ENCODE results near the gene MTNR1A.

Gene MTNR1A

DNA sequence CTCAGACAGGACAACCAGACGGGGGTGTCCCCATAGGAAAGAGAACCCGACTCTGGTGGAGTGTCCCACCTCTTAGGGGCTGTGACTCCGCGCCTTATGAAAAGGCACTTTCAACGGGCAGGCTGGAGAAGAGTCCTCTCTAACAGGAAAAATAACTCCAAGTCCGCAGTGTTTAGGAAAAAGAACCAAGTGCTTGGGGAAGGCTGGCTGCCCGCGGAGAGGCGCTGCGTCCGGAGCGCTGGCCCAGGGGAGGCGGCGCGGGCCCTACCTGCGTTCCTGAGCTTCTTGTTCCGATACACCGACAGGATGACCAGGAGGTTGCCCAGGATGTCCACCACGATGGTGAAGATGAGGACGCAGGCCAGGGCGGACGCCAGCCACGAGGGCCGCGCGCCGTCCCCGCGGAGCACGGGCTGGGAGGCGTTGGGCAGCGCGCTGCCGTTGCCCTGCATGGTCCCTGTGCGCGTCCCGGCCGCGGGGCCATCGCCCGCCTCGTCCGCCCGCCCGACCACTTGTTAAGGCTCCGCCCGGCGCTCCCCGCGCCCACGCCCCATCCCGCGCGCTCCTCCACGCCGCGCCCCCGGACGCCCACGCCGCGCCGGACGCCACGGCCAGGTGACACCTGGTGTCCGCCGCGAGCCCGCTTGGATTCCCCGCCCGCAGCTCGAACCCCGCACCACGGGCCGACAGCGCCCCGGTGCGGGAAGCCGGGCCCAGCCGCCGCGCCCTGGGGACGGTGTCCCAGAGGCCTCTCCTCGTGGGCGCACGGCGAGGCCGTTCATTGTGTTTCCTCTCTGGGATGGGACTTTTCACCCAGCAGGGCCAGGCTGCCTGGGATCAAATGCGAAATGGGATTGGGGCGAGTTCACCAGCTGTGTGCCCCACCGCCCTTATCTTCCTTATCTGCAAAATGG is at the start of gene MTNR1A:
Gene MTNR1A (minus strand): TSS at position 654 of the 914 bp plus-strand sequence. CDS start 202 bp downstream, at position 452.
- DNase-seq (ENCODE audit: low spot score) = peak; percentile 14

DNA sequence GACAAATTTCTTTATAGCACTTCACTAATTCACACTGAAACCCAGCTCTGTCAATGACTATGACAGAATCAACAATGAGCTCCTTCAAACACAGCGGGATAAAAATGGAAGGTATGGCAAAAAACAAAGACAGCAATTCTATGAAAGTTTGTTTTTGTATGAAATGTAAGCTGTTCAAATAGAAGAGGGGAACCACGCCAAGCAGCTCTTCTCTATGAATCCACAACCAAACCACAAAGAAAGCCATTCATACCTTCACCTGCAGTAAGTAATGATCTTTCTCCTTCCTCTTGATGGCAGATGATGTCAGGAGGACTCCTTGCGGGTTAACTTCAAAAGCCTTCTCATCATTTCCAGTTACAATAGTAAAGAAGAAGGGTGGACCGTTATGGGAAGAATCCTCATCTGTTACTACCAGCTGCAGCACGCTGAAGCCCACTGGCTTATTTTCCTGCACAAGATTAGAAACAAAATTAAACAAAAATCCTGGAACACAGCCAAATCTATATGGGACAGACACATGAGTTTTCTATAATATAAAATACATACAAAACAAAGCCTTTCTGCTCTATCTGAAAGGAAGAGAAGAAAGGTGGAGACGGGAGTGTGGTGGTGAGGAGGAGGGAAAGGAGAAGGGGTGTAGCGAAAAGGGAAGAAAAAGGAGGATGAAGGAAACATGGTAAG is 48.9 kb upstream of the MTNR1A start:
- DNase-seq (ENCODE audit: low spot score) = no peak

DNA sequence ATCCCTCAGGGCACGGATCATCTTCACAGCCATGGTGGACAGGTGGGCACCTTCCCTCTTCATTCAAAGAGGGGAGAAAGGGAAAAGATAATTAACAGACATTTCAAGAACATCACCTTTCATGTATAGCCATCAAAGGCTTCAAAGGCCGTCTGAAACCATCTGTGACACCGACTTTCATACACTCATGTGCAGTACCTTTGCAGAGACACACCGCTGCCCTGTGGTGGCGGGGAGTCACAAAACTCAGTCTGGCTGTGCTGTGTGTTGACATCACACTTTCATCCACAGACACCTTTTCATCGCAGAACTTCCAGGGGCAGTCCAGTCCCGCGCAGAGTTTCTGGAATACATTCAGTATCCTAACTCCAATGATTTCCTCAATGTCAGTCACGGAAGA is 47.6 kb upstream of the MTNR1A start:
- no peak for DNase-seq (ENCODE audit: low spot score)

DNA sequence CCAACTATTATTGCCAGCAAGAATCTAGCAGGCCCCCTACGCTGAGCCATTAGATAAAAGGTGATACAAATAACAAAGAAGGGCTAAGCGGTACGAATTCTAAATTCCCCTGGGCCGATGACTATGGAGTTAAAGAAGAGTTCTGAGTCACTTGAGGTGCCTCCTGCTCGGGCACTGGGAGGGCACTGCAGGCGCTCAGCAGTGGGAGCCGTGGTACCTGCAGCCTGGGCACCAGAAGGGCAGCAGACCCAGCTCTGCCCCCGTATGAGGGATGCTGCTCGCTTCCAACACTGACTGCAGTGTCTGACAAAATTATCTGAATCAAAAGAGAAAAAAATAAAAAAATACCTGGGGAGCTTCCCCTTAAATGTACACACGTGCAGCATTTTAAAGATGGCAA is 44.1 kb upstream of the MTNR1A start:
- DNase-seq (ENCODE audit: low spot score) = no peak

DNA sequence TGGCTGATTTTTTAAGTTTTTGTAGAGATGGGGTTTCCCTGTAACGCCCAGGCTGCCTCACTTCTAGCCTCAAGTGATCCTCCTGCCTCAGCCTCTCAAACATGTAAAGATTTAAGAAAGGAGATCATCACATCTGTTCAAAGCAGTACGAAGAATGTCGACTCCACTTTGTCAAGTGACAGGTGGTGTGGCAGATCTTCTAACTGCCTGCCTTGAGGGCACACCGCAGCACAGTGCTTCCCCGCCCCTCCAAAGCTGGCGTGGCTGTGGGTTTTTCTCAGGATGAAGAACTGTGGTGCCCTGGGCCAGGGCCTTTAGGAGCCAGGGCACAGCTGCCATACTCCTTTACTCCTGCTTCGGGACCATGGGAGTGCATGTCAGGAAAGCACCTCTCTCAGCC is 43.3 kb upstream of the MTNR1A start:
- no peak for DNase-seq (ENCODE audit: low spot score)

DNA sequence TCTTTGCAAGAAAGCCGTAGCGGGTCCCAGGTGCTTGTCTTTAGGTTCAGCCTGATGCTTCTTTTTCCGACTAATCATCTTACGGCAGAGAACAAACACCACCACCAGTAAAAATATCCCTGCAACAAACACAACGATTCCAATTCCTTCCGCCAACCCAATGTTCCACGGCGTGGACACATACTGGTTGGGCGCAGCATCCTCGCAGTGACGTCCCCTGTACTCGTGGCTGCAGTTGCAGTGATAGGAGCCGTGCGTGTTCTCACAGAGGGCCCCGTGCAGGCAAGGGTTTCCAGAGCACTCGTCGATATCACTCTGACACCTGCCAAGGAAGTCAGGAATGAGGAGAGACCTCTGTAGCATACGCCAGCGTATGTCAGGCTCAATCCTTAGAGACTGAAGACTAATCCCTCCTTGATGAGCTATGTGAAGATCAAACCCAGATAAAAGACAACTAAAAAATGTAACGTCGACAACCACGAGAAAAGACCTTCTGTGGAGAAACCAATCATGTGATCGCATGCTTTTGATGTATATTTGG is 41.6 kb upstream of the MTNR1A start:
- no peak for DNase-seq (ENCODE audit: low spot score)

DNA sequence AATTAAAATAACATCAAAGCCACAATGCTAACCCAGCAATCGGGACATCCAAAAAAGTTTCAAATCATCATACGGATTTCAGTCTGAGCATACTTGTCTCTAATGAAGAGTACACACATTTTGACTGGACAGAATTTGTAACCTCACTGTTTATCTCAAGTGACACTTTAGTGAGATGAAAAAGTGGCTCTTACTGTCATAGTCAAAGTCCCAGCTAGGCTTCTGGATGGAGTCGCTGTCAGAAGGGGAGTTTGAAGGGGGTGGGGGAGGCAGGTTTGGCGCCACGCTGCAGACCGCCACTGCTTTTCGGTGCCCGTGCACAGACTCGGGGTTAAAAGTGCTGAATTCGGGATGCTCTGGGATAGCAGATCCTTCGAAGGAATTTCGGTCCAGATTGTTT is 41.0 kb upstream of the MTNR1A start:
- DNase-seq (ENCODE audit: low spot score) = no peak

DNA sequence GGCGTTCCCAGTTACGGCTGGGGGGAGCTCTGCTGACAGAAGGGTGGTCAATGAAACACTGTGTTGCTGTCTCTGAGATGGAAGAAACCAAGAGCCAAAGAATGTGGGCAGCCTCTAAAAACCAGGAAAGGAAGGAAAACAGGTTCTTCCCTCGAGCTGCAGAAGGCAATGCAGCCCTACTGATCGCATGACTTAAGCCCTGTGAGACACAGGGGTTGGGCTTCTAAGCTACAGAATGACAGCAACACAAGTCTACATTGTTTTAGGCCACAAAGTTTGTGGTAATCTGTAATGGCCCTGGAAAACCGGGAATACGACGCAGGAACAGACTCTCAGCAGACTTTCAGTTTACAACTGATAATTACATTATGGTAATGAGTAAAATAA is 38.2 kb upstream of the MTNR1A start:
- DNase-seq (ENCODE audit: low spot score) = no peak

DNA sequence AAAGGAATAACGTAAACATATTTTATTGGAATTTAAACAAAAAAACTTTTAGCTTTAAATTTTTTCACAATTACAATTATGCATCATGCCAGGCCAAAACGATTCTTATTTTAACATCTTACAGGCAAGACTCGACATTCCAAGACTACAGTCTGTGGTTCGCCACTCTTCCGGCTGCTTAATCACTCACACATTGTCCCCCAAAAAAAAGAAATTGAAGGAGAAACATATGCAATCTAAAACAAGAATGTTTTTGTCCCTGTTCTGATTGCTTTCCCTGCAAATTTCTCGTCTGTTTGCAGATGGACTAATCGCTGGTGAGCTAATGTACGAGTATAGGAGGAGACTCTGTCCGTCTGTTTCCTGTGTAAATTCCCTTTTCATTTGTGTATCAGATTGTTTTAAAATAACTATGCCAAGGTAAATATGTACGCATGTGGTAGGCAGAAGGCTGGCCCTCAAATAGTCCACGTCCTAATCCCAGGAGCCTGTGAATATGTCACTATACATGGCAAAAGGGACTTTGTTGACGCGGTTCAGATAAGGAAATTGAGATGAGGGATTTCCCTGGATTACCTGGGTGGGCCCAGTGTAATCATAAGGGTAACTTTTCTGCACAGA is 37.7 kb upstream of the MTNR1A start:
- no peak for DNase-seq (ENCODE audit: low spot score)

DNA sequence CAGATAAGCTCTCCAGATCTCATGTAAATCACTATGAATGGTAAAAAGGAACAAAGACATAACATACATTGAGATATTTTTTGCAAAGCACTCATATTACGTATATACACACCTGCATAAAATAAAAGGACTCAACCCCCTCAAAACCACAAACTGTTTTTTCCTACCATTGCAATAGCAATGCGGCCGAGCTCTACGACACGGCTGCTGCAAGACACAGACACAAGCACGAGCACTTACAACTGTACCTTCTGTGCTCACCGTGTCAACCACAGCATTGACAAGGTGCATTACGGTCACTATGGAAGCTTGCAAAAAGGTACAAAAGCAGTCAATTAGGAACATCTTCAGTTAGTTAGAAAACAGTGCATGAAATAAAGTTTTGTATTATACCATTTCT is 37.1 kb upstream of the MTNR1A start:
- no peak for DNase-seq (ENCODE audit: low spot score)

DNA sequence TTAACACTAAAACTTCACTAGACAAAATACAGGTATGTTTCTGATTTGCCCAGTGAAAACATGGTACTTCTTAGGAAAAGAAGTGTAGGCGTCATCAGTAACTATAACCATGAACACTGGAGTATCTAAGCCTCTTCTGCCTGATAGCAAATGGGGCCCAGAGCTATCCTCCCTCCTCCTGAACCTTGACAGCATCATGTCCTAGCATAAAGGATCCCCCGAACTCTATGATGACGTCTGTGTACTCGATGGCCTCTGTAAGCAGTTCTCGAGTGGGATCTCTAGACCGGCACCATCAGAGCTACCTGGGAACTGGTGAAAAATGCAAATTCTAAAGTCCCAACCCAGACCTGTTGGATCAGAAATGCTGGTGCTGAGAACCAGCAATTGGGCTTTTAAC is 36.3 kb upstream of the MTNR1A start:
- no peak for DNase-seq (ENCODE audit: low spot score)

DNA sequence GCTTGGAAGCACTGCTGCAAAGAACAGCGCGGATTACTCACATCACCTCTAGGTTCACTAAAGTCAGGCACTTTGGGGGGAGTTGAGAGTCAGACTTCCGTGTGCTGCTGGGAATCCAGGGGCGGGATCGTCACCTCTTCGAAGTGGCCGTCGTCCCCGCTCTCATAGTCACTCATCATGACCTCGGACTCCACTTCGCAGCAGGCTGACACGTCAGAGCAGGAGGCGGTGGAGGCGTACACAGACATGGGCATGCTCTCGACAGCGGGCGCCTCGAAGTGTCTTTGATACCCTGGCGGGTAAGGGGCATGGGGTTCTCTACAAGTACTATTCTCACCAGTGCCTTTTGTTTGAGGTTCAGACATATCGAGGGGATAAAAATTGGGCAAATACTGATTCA is 33.1 kb upstream of the MTNR1A start:
- no peak for DNase-seq (ENCODE audit: low spot score)

DNA sequence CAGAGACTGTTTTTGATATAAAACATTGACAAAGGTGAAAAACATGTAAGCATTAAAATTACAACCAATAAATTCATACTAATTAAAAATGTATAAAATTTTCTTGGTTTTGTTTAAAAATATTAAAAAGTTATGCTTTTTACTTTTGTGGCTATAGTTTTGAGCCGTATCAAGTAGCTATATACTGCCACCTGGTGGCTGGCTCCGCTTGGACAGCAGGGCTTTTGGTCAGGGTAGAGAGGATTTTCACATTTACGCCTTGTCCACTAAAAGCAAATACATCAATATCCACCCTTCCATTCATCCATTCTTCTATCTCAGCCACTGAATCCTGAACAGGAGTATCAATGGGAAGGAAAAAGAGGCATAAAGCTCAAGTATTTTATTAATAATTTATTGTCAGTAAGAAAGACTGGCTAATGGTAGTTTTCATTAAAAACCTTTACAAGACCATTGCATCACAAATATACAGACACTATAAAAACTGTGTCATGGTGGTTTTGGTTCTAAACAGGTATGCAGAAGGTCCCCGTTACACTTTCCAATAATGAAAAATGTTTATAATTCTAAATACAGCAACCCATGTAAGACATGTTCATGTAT is 32.1 kb upstream of the MTNR1A start:
- no peak for DNase-seq (ENCODE audit: low spot score)

DNA sequence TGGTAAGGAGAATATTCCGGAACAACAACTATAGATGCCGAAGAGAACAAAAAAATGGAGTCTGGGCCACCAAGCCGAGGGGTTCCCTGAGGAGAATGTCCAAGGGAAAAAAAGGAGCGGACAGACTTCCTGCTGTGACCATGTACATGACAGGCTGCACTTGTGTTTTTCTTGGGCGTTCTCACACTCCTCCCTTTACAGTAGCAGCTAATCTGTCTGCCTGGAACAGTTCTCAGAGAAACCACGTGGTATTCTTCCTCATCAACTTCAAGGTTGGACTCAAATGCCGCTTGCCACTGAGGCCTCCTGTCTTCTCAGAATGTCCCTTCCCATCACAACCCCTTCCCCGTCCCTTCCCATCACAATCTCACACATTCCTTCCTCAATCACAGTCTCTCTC is 30.8 kb upstream of the MTNR1A start:
- no peak for DNase-seq (ENCODE audit: low spot score)

DNA sequence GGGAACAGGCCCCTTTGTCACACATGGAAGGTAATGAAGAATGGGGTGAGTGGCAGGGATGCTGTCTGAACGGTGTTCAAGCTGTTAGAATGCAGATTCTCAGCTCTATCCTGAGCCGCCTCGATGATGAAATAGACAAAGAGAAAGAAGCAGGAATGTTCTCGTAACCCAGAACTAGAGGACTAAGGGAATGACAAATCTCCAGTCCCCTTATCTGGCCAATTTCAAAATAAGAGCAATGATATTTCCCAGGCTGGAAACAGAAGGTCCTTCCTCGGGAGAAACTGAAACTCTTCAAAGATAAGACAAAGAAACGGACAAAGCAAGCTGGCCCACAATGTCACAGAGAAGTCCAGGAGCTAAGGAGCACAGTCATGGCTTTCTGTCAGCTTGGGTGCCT is 29.5 kb upstream of the MTNR1A start:
- no peak for DNase-seq (ENCODE audit: low spot score)

DNA sequence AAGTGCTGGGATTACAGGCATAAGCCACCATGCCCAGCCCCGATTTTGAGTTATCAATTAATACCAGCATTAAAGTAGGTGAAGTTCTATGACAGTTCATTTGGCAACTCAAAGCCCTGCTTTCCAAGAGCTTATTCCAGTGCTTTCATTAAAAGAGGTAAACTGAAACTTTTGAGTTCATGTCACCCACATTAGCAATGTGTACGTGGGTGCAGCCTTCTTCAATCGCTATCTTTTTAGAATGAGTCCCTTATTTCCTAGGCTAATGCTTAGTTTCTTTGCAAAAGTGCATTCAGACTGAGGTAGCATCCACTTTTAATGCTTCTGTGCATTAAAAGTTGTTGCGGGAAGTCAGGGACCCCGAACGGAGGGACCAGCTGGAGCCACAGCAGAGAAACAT is 26.1 kb upstream of the MTNR1A start:
- DNase-seq (ENCODE audit: low spot score) = no peak

DNA sequence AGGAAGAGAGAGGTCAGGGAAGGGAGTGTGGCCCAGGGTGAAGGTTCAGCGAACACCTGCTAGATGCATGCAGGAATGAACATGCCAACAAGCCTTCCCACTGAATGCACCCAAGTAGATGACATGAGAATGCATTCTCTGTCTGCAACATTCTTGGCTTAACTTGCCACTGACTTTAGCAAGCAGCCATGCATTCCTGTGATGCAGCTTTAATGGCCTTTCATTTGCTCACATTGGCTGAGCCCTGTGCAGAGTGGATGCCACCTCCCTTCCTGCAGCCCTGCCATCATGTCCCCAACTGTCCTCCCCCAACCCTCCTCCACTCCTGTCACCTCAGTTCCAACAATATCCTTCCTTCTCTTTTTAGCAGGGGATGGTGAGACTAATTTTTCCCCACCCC is 25.3 kb upstream of the MTNR1A start:
- no peak for DNase-seq (ENCODE audit: low spot score)

DNA sequence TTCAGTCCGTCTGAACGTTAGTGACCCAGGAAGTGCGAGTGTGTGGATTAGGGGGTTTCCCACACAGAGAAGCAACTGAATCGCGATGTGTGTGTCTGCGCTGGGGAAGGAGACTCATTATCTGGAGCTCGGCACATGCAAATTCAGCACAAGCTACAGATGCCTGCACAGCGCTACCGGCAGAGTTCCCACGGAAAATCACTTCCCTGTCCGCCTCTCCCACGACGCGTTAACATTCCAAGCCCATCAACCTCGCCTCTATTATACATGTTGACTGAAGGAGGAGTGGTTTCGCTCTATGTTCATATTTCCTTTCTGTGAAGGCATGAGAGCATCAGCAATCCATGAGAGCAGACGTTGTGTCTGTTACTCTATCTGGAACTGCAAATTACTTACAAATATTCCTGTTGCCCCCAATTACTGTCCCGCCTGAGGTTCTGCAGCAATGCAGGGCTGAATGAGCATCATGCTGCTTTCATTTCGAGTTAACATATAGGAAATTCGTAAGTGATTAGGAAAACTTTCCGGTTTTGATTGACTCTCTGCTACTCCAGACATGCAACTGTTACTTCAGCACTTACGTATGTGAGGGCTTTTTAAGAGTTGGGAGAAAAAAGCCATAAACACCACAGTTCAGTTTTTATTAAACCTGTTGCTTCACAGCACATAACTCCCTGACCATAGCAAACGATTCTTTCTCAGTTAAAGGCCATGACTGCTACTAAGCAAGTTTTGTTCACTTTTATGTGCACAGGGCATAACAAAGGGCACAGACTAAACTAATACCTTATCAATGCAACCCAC is 15.0 kb upstream of the MTNR1A start:
- DNase-seq (ENCODE audit: low spot score) = no peak

DNA sequence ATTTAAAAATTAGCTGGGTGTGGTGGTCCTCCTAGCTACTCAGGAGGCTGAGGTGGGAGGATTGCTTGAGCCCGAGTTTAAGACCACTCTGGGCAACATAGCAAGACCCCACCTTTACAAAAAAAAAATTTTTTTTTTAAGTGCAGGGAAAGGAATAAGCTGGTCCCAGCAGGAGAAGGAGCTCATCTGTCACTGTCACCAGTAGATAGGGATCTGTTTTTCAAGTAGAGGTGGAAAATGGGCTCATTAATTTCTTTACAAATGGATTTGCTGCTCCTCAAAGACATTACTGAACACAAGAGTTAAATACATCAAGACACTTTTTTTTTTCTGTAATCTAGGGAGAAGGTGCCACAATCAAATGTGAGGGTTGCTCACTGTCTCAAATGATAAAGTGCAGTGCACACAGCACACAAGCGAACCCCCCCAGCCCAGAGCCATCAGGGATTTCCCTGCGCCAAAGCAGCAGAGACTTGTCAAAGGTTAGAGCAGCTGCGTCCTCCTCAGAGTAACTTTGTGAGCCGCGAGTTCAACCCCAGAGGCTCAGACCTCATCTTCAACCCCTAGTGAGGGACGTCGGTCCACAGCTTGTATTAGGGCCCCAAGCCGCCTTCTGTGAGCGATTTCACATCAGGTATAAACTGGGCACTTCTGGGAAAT is 14.3 kb upstream of the MTNR1A start:
- DNase-seq (ENCODE audit: low spot score) = peak; percentile 7

DNA sequence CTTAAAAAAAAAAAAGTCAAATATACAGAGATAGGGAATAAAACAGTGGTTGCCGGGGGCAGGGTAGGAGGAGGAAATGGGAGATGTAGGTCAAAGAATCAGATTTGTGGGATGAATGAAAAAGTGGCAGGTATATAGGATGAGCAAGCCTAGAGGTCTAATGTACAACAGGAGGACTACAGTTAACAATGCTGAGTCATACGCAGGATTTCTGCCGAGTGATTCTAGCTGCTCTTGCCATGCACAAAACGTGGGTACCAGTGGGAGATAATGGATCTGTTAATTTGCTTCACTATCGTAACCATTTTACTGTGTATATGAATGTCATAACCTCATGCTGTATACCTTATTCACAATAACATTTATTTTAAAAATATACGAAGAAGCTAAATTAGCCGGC is 10.7 kb upstream of the MTNR1A start:
- no peak for DNase-seq (ENCODE audit: low spot score)

DNA sequence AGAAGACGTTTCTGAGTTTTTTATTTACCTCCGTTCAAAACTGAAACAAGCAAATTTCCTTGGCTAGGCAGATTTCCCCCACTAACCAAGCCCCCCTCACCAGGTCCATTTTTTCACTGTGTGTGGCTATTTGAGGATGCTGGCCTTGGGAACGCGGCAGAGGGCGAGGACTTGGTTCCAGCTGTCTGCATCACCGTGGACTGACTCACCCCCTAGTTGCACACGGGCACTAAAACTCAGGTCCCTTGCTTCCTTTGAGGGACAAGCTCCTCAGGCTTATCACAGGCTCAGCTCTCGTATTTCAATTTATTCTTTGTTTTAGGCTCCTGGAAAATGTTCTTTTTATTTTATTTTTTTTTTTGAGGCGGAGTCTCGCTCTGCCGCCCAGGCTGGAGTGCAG is 8.4 kb upstream of the MTNR1A start:
- no peak for DNase-seq (ENCODE audit: low spot score)

Data from HuH-7.5 (cell line).